ENCODE measurements around the gene ANKRD62.
"Not testable (repeated sequence)": the region's sequence is repeated elsewhere in the genome, so short reads cannot be mapped to it uniquely, and the experiment has no call there.

ANKRD62 gene

DNA sequence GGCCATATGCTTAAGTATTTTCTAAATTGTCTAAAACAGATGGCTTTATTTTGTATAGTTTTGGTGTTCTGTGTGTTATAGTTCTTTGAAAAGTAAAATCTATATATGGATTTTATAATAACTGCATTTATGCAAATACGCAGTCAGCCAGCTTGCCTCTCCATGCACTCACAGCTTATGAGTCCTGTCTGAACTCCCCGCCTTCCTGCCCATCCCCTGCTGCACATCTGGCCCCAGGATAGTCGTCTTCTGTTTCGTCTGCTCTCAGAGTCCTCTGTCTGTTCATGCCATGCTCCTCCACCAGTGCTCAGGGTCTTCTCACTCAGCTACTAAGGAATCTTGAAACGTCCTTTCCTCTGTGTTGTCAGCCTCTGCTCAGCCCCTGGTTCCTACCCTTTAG is 28.2 kb upstream of the ANKRD62 start:
- no peak for DNase-seq (ENCODE audit: extremely low read depth in 1 of 2, low read depth in 1 of 2)

DNA sequence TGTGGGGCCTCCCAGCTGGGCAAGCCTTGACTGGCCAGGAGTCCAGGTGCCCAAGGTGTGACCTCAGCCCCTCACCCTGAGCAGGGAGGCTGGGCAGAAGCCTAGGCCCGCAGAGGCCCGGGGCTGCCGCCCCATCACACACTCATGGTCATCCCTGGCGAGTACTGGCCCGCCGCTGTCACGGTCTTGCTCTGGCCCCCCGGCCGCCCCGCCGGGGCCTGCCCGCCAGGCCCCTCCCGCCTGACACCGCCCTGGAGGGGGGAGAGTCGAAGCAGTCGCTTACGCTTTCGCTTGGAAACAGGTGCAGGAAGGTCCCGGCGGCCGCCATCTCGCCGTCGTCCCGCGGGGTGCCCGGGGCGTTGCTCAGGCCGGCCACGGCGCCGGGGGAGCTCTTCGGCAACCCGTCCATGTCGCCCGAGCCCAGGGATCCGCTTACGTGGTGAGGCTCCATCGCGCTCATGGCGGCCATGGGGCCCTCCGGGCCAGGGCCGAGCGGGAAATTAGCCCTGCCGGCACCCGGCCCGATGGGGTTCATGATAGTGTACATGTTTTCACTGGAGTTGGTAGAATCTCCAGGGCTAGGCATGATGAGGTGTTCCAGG is 26.6 kb upstream of the ANKRD62 start:
- DNase-seq (ENCODE audit: extremely low read depth in 1 of 2, low read depth in 1 of 2) = no peak

DNA sequence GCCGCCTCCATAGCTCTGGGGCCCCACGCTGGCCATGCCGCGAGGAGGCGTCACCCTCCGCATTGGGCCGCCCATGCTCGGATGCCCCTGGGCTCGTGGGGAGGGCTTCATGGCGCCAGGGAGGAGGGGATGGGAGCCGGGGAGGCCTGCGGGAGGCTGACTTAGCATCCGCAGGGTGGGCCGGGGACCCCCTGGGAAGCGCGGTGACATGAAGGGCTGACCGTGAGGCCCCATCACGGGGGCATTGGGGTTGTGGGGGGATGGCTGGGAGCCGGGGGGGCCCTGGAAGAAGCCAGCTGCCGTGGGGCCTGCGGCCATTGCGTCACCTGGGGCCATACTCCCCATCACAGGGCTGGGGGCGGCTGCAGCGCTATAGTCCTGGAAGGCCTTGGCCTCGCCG is 26.0 kb upstream of the ANKRD62 start:
- DNase-seq (ENCODE audit: extremely low read depth in 1 of 2, low read depth in 1 of 2) = no peak

DNA sequence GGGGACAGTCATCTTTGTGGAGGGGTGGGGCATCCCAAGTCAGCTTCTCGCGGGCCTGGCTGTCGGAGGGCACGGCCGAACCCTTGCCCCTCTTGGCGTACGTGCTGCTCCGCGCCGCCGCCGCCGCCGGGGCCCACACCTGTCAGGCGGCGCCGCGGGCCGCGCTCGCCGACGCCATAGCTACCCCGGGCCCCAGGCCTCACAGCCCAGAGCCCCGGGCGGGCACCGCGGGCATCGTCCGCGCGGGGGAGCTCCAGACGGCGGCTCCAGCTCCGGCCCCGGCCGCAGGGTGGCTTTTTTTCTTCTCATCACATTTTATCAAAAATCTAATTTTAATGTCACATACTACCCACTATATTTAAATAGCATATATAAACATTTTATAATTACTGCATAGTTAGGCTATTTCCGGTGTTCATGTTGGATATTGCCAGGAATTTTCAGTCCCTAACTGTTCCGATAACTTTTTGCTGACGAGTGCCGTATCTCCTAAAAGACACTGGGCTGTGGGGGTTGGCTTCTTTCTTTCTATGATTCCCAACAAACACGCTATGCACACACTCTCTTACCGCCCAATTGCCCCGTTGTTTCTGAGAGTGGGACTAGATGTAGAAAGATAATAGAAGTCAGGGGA is 25.2 kb upstream of the ANKRD62 start:
- DNase-seq (ENCODE audit: extremely low read depth in 1 of 2, low read depth in 1 of 2) = not testable (repeated sequence)

DNA sequence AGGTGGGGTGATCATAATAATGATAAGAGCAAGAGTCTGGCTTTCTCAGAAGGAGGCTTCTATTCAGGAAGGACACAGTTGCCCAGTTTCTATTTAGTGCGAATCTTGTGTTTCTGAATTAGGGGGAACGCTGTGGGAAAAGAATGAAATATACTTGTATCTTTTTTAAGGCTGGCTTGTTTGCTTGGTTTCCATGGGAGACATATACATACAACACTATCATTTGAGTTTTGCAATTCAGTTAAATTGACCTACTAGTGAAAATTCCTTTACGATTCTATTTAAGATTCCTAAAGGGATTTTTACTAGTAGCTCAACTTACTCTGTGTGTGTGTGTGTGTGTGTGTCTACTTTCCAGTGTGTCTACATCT is 24.7 kb upstream of the ANKRD62 start:
- DNase-seq (ENCODE audit: extremely low read depth in 1 of 2, low read depth in 1 of 2) = no peak

DNA sequence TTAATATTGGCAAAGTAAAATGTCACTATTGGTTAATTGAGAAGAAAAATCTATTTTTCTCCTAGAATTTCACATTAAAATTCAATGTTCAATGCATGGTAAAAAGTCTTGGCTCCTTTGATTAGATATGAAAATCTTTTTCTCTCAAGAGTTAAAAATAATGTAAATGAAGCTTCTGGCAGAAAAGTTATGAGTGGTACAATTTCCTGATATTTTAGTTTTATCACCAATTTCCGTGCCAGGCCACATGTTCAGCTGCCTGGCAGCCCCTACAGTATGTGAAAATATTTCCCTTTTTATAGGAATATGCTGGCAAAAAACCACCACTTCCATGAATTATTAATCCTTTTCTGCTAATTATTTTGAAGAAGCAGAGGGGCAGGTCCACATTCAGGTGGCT is 22.6 kb upstream of the ANKRD62 start:
- DNase-seq (ENCODE audit: extremely low read depth in 1 of 2, low read depth in 1 of 2) = not testable (repeated sequence)

DNA sequence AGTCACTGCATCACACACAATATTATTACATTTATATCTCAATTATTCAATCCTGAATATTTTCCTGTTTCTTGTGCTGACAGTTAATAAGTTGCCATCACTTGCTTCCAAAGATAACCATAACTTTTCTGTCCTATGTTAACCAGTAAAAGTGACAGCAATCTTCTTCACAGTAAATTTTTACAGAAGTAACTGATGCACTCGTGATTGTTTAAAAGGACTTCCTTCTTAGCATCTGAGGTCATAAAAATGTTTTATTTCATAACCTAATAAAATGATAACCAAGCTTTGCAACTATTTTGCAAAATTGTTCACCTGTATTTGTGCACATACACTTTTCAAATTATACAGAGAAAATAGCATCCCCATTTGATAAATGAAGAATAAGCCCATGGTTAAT is 20.6 kb upstream of the ANKRD62 start:
- no peak for DNase-seq (ENCODE audit: extremely low read depth in 1 of 2, low read depth in 1 of 2)

DNA sequence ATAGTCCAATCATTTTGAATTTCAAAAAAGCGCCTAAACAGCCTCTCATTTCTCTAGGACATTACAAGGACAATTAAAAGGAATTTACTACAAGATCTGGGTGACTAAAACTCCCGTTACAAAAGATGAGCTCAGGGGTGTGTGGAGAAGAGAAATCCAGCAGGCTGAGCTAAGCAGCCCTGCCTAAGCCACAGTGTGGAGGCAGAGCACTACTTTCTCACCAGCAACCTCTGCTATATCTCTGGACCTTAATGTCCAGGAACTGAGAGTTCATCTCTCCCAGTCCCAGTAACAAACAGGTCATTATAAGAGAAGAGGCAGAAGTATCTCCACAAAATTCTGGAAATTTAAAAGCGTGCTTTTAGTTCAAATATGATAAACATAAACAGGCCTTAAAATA is 18.9 kb upstream of the ANKRD62 start:
- DNase-seq (ENCODE audit: extremely low read depth in 1 of 2, low read depth in 1 of 2) = no peak

DNA sequence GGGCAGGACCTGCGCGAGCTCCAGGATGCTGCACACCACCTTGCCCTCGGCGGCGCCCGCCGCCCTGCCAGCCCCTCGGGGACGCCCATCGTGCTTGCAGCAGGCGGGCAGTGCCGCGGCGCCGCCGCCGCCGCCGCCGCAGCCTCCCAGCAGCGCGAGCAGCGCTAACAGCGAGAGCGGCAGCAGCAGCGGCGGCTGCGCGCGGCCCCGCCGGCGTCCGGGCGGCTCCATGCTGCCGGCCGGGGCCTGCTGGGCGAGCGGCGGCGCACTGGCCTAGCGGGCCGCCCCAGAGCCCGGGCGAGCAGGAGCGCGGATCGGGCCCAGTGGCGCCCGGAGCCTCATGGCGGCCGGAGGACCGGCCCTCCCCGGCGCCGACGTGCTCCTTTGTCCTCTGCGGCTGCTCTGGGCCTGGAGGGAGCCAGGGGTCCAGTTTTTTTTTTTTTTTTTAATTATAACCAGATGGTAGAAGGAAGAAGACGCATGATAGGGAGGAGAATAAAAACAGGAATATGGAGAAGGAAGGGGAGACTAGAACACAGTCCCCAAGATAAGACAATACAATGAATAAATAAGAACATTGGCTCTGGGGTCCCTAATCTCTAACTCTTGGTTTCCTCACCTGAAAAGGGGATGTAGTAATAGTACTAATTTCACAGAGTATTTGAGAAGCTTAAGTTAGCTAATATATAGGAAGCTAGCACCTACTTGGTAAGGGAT is 17.1 kb upstream of the ANKRD62 start:
- no peak for DNase-seq (ENCODE audit: extremely low read depth in 1 of 2, low read depth in 1 of 2)

DNA sequence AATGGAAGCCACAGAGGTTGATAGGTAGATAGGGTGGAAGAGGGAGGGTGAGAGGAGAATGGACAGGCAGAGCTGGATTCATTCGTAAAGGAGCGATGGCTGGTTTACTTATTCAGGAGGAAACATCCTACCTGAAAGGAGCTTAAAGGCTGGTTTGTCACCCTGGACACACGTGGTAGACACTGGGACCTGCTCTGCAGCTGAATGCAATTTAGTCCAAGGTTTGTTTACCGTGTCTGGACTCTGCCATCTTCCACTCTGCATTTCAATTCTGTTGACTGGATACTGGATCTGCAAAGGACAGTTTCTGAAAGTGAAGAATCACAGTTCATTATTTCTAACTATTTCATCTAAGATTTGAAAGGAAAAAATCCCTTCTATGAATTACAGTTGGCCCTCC is 15.6 kb upstream of the ANKRD62 start:
- DNase-seq (ENCODE audit: extremely low read depth in 1 of 2, low read depth in 1 of 2) = not testable (repeated sequence)

DNA sequence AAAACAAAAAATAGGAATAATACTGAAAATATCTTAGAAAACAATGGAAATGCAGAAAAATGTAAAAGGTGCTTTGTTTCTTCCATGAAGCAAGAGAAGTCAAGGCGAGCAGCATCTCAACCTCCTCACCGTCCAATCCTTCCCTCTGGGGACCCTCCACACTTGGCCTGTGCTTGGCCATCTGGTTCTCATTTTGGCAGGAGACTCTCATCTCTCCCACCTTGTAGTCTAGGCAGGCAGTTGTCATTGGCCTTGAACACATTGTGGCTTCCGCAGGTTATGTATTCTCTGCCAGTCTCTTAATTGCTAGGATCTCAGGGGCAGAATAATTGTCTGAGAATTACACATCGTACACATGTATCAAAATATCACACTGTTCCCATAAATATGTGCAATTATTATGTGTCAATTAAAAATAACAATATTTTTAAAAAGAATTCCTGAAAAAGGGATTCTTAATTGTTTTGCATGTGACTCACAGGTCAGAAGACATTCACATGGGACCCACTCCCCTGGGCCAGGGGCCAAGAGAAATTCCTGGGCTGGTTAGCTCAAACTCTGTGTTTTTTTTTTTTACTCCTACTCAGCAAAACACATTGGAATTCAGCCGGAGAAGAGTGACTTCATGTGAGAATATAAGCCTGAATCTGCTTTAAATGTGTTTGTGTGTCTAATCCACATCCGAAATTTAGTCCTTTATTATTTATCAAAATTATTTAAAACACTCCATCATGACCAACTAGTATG is 14.0 kb upstream of the ANKRD62 start:
- no peak for DNase-seq (ENCODE audit: extremely low read depth in 1 of 2, low read depth in 1 of 2)

DNA sequence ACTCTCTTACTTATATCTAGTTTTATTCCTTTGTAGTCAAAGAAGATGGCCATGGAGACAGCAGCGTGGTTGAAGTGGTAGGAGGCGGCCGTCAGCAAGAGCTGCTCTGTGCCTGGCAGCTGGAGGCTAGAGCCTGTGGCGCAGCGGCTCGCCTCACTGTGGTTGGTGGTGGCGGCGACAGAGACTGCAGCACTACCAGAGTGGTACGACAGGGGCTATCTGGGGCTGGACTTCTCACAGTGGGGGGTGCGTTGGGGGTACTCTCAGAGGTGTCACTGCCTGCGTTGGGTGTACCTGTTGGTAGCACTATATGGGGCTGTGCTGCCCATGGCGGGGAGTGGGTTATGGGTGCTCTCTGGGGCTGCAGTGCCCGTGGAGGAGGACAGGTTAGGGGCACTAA is 8.5 kb upstream of the ANKRD62 start:
- no peak for DNase-seq (ENCODE audit: extremely low read depth in 1 of 2, low read depth in 1 of 2)

DNA sequence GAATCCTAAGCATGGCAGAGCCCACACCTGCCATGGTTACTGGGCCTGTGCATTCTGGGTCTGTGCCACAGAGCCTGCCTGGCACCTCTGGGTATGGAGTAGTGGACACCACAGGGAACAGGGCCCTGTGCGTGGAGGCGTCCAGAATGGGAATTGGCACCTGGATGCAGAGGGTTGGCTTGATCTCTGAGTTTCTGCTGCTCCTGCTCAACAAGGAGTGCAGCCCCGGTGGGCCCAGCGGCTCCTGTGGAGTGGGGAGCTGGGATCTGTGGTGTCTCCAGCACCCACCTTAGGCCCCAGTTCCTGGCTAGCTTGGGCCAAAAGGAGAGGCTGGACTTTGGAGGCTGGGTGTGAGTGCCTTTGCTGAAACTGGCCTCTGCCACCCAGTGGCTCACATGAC is 7.9 kb upstream of the ANKRD62 start:
- no peak for DNase-seq (ENCODE audit: extremely low read depth in 1 of 2, low read depth in 1 of 2)

DNA sequence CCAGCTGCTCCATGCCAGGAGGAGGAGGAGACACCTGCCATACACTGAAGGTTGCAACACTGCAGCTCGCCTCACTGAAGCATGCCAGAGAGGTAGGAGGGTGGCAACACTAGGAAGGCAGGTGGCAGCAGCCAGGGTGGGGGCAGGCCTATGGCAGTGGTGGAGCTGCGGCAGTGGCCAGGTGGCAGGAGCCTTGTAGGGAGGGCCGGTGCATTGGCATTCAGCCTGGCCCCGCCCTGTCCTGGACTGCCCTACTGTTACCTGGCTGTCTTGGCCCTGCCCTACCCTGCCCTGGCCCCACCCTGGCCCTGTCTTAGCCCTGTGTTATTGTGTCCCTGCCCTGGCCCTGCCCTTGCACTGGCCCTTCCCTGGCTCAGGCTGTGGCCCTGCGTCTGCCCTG is 7.4 kb upstream of the ANKRD62 start:
- DNase-seq (ENCODE audit: extremely low read depth in 1 of 2, low read depth in 1 of 2) = no peak

DNA sequence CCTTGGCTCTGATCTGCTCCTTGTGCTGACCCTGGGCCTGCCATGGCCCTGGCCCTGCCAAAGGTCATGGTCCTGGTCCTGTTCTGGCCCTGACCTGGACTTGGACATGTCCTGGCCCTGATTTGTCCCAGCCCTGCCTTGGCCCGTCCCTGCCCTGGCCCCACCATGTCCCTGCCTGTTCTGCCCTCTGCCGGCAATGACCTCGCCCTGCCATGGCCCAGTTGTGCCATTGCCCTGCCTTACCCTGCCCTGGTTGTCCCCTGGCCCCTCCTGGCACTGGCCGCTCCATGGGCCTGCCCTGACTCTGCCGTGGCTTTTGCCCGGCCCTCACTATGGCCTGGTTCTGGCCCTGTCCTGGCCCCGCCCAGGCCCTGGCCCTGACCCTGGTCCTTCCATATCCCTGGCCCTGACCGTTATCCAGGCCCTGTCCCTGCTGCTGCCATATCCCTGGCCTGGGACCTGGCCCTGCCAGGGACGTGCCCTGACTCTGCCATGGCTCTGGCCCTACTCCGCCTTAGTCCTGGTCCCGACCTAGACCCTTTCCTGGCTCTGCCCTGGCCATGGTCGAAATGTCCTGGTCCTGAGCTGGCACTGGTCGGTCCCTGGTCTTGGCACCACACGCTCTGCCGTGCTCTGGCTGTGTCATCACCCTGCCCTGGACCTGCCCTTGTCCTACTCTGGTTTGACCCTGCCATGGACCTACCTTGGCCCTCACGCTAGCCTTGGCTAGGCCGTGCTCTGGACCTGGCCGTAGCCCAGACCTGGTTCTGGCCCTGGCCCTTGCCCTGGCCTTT is 6.8 kb upstream of the ANKRD62 start:
- DNase-seq (ENCODE audit: extremely low read depth in 1 of 2, low read depth in 1 of 2) = no peak

DNA sequence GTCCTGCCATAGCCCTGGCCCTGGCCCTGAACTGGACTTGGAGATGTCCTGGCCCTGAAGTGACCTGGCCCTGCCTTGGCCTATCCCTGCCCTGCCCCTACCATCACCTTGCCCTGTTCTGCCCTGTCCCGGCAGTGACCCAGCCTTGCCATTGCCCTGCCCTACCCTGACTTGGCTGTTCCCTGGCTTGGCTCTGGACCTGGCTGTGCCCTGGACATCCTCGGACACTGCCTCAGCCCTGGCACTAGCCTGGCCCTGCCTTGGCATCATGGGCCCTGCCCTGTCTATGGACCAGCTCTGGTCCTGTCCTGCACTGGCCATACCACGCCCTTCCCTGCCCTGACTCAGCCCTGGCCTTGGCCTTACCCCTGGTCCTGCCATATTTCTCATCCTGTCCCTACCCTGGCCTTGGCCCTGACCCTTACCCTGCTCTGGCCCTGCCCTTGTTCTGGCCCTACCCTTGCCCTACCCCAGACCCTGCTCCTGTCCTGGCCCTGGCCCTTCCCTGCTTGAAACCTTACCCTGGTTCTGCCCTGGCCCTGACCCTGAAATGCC is 6.1 kb upstream of the ANKRD62 start:
- DNase-seq (ENCODE audit: extremely low read depth in 1 of 2, low read depth in 1 of 2) = no peak

DNA sequence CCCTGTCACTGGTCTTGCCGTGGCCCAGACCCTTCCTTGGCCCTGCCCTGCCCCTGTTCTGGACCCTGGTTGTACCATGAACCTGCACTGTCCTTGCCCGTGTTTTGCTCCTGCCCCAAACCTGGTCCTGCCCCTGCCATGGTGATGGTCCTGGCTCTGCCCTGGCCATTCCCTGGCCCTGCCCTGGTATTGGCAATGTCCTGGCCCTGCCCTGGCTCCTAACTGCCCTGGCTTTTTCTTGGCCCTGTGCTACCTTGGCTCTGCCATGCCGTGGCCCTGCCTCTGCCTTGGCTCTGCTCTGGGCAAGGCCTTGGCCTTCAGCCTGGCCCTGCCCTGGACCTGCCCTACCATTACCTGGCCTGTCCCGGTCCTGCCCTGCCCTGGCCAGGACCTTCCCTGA is 5.5 kb upstream of the ANKRD62 start:
- no peak for DNase-seq (ENCODE audit: extremely low read depth in 1 of 2, low read depth in 1 of 2)

DNA sequence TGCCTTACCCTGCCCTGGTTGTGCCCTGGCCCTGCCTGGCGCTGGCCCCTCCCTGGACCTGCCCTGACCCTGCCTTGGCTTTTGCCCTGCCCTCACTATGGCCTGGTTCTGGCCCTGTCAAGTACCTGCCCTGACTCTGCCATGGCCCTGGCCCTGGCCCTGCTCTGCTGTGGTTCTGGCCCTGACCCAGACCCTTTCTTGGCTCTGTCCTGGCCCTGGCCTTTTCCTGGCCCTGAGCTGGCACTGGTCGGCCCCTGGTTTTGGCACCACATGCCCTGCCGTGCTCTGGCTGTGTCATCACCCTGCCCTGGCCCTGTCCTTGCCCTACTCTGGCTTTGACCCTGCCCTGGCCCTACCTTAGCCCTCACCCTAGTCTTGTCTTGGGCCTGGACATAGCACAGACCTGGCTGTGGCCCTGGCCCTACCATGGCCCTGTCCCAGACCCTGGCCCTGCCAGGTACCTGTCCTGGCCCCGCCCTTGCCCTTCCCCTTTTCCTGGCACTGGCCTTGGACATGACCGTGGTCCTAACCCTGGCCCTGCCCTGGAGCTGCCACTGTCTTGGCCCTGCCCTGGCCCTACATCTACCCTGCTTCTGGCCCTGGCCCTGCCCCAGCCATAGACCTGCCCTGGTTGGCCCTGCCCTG is 4.8 kb upstream of the ANKRD62 start:
- DNase-seq (ENCODE audit: extremely low read depth in 1 of 2, low read depth in 1 of 2) = no peak

DNA sequence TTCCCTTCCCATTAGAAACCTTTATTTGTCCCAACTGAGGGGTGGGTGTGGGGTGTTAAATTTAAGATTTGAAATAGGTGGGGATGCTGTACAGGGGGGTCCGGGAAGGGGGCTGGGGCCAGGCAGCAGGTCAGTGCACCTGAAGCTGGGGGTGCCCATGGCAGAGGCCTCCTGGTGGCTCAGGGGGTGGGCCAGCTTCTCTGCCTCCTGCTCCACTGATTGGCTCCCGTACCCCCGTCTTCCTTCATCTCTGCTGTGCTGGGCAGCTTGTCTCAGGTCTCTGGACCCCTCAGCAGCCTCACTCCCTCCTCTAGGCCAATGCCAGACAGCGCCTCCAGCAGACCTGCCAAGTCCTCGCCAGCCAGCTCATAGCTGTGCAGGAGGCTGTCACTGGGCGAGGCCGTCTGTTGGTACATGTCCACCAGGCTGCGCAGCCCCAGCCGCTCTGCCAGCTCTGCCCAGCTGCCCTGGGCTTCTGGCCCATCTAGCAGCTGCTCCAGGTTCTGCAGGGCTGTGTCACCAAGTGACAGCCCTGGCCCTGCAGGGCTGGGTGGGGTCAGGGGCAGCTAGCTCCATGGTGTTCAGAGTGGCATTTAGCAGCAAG is 2.0 kb upstream of the ANKRD62 start:
- no peak for DNase-seq (ENCODE audit: extremely low read depth in 1 of 2, low read depth in 1 of 2)
